Measurements from ENCODE around the gene VPREB1.

- TF ChIP-seq CTCF (IDR thresholded peaks at IDR 0.05) (peak; percentile 65 to 83 (median 78)), POLR2AphosphoS5 (IDR thresholded peaks at IDR 0.05) (no peak), POLR2A (IDR thresholded peaks at IDR 0.05) (no peak)
Measured at GRCh38 chr22:22195265-22196017, 49.1 kb upstream of the VPREB1 start.
